Measurements from ENCODE around the gene KANK3. TPM values are rescaled to one million over a fixed set of nuclear protein-coding genes. Genes with fewer than 3 reads are reported as not detected.
"Not testable (repeated sequence)": the region's sequence is repeated elsewhere in the genome, so short reads cannot be mapped to it uniquely, and the experiment has no call there.

KANK3 gene
- total RNA-seq, 4 donors from 2014 or later: 4.1 to 36.6 (median 24.8) TPM

DNA sequence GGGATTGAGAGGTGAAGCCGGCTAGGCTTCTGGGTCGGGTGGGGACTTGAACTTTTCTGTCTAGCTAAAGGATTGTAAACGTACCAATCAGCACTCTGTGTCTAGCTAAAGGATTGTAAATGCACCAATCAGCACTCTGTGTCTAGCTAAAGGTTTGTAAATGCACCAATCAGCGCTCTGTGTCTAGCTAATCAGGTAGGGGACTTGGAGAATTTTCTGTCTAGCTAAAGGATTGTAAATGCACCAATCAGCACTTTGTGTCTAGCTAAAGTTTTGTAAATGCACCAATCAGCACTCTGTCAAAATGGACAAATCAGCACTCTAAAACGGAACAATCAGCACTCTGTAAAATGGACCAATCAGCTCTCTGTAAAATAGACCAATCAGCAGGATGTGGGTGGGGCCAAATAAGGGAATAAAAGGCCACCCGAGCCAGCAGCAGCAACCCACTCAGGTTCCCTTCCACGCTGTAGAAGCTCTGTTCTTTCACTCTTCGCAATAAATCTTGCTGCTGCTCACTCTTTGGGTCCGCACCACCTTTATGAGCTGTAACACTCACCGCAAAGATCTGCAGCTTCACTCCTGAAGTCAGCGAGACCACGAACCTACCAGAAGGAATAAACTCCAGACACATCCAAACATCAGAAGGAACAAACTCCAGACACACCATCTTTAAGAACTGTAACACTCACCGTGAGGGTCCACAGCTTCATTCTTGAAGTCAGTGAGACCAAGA, 36.3 kb upstream of the KANK3 start:
- H3K4me1 ChIP-seq; intact Hi-C loops (cut with DNase I; ENCODE audit: low total_unique reads); H3K36me3 ChIP-seq; H3K4me3 ChIP-seq; DNase-seq; H3K27ac ChIP-seq; H3K27me3 ChIP-seq; H3K9me3 ChIP-seq: not testable (repeated sequence)

DNA sequence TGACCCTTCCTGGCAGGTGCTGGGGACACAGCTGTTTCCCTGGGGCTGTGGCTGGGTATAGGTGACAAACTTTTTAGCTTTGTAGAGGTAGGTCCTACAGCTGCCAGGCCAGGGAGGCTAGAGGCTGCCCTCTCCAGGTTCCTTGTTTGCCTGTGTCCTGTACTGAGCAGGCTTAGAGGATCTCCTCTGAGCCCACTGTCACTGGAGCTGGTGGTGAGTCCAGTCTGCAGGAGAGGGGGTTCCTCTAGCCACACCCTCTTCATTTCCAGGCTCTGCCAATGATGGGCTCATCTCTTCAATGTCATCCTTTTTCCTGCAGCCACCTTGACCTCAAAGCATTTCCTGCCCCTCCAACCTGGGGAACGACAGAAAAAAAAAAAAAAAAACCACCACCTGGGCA, 34.5 kb upstream of the KANK3 start:
- intact Hi-C loops (cut with DNase I; ENCODE audit: low total_unique reads): no loop called here
- H3K9me3 ChIP-seq: no peaks in the 10 kb centered on the region
- no peaks in the 10 kb centered on the region for H3K4me1 ChIP-seq
- H3K27ac ChIP-seq: no peak overlapping the region
- H3K36me3 ChIP-seq: no peaks in the 10 kb centered on the region
- H3K27me3 ChIP-seq: no peaks in the 10 kb centered on the region
- DNase-seq: no peak
- TF ChIP-seq POLR2A (IDR thresholded peaks at IDR 0.05): no peak
- TF ChIP-seq, protein P1, sequence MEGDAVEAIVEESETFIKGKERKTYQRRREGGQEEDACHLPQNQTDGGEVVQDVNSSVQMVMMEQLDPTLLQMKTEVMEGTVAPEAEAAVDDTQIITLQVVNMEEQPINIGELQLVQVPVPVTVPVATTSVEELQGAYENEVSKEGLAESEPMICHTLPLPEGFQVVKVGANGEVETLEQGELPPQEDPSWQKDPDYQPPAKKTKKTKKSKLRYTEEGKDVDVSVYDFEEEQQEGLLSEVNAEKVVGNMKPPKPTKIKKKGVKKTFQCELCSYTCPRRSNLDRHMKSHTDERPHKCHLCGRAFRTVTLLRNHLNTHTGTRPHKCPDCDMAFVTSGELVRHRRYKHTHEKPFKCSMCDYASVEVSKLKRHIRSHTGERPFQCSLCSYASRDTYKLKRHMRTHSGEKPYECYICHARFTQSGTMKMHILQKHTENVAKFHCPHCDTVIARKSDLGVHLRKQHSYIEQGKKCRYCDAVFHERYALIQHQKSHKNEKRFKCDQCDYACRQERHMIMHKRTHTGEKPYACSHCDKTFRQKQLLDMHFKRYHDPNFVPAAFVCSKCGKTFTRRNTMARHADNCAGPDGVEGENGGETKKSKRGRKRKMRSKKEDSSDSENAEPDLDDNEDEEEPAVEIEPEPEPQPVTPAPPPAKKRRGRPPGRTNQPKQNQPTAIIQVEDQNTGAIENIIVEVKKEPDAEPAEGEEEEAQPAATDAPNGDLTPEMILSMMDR (IDR thresholded peaks at IDR 0.05): no peak
- no peak overlapping the region for H3K4me3 ChIP-seq

DNA sequence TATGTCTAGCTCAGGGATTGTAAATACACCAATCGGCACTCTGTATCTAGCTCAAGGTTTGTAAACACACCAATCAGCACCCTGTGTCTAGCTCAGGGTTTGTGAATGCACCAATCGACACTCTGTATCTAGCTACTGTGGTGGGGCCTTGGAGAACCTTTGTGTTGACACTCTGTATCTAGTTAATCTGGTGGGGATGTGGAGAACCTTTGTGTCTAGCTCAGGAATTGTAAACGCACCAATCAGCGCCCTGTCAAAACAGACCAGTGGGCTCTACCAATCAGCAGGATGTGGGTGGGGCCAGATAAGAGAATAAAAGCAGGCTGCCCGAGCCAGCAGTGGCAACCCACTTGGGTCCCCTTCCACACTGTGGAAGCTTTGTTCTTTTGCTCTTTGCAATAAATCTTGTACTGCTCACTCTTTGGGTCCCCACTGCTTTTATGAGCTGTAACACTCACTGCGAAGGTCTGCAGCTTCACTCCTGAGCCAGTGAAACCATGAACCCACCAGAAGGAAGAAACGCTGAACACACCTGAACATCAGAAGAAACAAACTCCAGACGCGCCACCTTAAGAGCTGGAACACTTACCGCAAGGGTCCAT, 33.4 kb upstream of the KANK3 start:
- H3K36me3 ChIP-seq; H3K27ac ChIP-seq; intact Hi-C loops (cut with DNase I; ENCODE audit: low total_unique reads); H3K4me3 ChIP-seq; H3K27me3 ChIP-seq; H3K9me3 ChIP-seq; H3K4me1 ChIP-seq; DNase-seq: not testable (repeated sequence)

DNA sequence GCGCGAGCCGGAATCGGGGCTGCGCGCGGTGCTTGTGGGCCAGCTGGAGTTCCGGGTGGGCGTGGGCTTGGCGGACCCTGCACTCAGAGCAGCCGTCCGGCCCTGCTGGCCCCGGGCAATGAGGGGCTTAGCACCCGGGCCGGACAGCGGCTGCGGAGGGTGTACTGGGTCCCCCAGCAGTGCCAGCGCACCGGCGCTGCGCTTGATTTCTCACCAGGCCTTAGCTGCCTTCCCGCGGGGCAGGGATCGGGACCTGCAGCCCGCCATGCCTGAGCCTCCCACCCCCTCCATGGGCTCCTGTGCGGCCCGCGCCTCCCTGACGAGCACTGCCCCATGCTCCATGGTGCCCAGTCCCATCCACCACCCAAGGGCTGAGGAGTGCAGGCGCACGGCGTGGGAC, 32.7 kb upstream of the KANK3 start:
- H3K4me3 ChIP-seq; H3K27me3 ChIP-seq; H3K4me1 ChIP-seq; intact Hi-C loops (cut with DNase I; ENCODE audit: low total_unique reads); H3K36me3 ChIP-seq; DNase-seq; H3K9me3 ChIP-seq; H3K27ac ChIP-seq: not testable (repeated sequence)

DNA sequence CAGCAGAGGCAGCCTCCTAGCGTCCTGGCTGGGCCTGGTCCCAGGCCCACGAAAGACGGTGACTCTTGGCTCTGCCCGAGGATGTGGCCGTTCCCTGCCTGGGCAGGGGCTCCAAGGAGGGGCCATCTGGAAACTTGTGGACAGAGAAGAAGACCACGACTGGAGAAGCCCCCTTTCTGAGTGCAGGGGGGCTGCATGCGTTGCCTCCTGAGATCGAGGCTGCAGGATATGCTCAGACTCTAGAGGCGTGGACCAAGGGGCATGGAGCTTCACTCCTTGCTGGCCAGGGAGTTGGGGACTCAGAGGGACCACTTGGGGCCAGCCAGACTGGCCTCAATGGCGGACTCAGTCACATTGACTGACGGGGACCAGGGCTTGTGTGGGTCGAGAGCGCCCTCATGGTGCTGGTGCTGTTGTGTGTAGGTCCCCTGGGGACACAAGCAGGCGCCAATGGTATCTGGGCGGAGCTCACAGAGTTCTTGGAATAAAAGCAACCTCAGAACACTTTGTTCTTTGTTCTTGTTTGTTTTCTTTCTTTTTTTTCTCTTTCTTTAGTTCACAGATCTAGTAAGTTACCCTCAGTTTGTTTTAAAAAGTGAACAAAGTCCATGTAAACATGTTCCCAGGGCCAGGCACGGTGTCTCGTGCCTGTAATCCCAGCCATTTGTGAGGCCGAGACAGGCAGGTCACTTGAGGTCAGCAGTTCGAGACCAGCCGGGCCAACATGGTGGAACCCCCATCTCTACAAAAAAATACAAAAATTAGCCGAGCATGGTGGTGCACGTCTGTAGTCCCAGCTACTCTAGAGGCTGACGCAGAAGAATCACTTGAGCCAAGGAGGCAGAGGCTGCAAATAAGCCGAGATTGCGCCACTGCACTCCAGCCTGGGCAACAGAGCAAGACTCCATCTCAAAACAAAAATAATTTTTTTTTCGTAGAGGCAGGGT, 31.1 kb upstream of the KANK3 start:
- Histone ChIP-seq H3K4me3 (no peak overlapping the region), H3K4me1 (no peaks in the 10 kb centered on the region), H3K27me3 (no peaks in the 10 kb centered on the region), H3K27ac (no peak overlapping the region), H3K36me3 (no peaks in the 10 kb centered on the region), H3K9me3 (no peaks in the 10 kb centered on the region)
- intact Hi-C loops (cut with DNase I; ENCODE audit: low total_unique reads): no loop called here
- TF ChIP-seq, protein P1 (IDR thresholded peaks at IDR 0.05): no peak
- no peak for TF ChIP-seq POLR2A (IDR thresholded peaks at IDR 0.05)
- DNase-seq: no peak

DNA sequence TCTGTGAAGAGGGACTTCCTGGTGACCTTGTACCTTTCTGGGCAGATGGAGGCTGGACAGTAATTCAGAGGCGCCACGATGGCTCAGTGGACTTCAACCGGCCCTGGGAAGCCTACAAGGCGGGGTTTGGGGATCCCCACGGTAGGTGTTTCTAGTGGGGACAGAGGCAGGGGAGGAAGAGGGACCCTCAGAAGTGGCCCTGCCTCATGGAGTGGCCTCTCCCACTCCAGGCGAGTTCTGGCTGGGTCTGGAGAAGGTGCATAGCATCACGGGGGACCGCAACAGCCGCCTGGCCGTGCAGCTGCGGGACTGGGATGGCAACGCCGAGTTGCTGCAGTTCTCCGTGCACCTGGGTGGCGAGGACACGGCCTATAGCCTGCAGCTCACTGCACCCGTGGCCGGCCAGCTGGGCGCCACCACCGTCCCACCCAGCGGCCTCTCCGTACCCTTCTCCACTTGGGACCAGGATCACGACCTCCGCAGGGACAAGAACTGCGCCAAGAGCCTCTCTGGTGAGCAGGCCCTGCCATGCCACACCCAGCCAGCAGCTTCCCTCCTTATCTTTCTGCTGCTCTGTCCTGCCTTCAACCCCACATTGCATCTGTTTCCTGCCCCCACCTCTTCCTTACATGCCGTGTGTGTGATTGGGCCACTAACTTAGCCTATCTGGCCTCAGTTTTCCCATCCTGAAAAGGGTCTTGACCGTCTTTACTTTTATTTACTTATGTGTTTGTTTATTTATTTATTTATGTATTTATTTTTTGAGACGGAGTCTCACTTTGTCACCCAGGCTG, 28.1 kb upstream of the KANK3 start:
- Histone ChIP-seq H3K27me3 (no peaks in the 10 kb centered on the region), H3K4me1 (no peaks in the 10 kb centered on the region), H3K27ac (no peak overlapping the region), H3K4me3 (no peak overlapping the region), H3K9me3 (no peaks in the 10 kb centered on the region), H3K36me3 (no peaks in the 10 kb centered on the region)
- no peak for TF ChIP-seq POLR2A (IDR thresholded peaks at IDR 0.05)
- TF ChIP-seq, protein P1 (IDR thresholded peaks at IDR 0.05): no peak
- intact Hi-C loops (cut with DNase I; ENCODE audit: low total_unique reads): no loop called here
- DNase-seq: no peak

Measured in uterus (tissue), 4 donors.